Suppressor macrophage treated with lipopolysaccharide for 1 hour (primary cell): ENCODE data around the gene BTN3A1.
"Not testable (repeated sequence)": the region's sequence is repeated elsewhere in the genome, so short reads cannot be mapped to it uniquely, and the experiment has no call there.

Experiments used
- DNase-seq, 3 donors: peaks; one replicate each; pipeline ENCODE4 v3.0.0-alpha.2; 2020 to 2022

Gene BTN3A1

DNA sequence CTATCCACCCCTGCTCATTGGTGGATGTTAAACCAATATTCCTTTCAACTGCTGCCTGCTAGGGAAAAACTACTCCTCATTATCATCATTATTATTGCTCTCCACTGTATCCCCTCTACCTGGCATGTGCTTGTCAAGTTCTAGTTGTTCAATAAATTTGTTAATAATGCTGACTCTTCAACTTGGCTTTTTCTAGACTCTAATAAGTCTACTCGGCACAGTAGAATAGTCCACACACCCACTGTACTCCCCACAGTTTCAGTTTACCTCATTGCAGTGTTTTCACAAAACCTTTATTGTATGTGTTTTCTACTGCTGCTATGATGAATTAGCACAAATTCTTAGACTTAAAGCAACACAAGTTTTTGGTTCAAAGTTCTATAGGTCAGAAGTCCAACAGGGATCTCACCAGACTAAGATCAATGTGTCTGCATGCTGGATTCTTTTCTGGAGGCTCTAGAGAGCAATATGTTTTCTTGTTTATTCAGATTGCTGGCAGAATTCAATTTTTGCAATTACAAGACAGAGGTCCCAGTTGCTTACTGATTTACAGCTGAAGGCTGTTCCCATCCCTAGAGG lies 13.1 kb downstream of the BTN3A1 start:
- no peak for DNase-seq

DNA sequence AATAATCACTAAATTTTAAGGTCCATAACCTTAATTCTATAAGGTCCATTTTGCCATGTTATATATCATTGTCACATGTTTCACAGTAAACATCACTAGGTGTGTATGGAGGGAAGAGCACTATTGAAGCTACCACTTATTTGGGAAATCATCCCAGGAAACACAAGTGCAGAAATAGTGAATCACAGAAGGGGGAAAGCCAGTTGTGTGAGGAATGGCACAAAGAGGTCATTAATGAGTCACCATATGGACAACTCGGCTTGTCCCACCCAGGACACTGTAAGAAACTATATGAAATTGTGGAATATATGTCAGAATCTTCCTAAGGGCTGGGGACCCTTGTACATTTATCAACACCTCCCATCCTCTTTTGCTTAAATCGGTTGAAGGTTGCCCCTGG lies 13.7 kb downstream of the BTN3A1 start:
- DNase-seq: no peak

DNA sequence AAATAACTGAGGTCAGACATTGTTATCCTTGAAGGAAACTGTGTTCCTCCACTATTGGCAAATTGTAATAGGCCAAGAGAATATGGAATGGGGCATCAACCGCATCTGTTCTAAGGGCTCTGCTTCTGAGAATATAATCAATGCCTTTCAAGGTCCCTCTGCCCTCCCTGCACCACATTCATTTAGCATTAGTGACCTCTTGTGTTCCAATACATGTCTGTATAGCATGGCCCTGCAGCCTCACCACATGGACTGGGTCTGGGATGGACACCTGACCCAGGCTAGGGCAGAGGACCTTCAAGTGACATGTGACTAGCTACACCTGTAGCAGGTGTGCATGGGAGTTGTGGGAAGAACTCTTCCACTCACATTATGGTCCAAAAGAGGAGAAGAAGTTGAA lies 14.2 kb downstream of the BTN3A1 start:
- DNase-seq: no peak

DNA sequence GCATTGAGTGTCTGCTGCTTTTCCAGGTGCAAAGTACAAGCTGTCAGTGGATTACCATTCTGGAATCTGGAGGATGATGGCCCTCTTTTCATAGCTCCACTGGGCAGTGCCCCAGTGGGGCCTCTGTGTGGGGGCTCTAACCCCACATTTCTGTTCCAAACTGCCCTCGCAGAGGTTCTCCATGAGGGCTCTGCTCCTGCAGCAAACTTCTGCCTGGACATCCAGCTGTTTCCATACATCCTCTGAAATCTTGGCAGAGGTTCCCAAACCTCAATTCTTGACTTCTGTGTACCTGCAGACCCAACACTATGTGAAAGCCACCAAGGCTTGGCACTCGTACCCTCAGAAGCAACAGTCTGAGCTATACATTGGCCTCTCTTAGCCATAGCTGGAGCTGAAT lies 16.0 kb downstream of the BTN3A1 start:
- DNase-seq: not testable (repeated sequence)

DNA sequence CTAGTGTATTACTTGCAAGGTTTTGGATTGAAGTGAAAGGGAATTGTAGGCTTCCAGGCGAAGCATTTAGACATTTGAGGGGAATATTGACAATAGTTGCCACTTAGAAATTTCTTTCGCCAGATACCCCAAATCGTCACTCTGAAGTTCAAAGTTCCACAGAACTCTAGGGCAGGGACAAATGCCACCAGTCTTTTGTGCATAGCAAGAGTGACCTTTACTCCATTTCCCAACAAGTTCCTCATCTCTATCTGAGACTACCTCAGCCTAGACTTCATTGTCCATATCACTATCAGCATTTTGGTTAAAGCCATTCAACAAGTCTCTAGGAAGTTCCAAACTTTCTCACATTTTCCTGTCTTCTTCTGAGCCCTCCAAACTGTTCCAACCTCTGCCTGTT lies 16.7 kb downstream of the BTN3A1 start:
- not testable (repeated sequence) for DNase-seq

DNA sequence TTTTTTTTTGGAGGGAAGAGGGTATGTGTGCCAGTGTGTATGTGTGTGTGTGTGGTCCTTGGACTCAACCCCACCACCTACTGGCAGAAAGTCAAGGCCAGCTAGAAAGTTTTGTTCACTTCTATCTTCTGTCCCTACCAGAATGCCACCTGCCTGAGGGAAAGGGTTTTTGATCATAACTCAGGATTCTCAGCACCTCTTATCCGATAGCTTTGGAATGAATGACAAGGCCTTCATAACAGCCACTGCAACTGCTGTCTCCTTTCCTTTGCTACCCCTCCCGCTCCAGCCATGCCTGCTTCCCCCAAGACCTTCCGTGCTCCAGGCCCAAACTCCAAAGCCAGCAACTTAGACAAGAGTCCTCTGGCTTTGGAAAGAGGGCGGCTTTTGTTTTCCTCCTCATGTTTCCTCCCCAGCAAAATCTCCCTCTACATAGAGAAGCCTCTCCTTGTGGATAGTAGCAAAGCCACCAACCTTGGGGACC lies 18.7 kb downstream of the BTN3A1 start:
- peak; percentile 32 to 61 (median 47) for DNase-seq

DNA sequence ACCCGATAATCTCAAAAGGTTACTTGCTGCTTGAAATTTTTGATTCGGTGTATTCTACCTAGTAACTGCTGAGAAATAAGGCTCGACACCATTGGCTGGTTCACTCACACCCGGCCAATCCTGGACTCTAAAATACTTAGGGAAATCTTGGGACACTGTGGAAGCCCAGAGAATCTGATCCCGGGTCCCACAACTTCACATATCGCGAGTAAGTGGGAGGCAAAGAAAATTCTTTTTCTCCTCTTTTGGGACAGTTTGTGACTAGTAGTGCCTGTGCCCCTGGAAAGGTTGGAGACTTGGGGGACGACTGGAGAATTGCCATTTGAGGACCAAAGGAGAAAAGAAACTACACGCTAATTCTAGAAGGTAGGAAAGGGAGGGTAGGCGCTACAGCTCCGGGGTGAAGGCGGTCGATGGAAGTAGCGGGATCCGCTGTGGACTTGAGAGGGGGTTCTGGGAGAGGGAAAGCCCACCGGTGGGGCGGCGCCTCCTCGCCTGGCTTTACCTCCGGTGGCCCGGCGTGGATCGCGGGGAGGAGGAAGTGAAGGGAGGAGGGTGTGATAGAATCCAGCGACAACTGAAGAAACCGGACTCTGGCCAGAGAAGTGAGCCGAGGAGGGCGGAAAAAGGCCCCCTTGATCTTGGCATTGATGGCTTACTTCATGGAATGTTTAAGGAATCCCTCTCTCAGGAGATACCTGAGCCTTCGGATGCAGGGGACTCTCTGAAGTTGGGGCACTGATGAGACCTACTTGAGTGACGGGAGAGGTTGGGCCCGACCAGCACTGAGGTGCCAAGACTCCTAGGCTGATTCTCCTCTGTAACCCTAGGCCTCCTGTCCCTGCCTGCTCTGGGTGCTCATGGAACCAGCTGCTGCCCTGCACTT lies 19.4 kb downstream of the BTN3A1 start:
- DNase-seq: peak; percentile 84 to 92 (median 89)

DNA sequence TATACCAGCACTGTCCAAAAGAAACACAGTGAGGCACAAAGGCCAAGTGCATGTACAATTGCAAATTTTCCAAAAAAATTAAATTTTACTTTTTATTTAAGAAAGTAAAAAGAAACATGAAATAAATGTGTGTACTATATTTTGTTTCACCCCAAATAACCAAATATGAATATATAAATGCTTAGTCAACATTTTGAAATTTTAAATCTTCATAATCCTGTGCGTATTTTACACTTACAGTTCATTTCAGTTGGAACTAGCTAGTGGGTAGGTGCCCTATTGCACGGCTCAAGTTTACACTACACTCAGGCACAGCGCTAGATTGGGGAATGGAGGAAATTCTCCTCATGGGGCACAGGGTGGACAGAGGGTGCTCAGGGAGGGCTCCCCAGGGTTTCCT lies 20.3 kb downstream of the BTN3A1 start:
- no peak for DNase-seq

DNA sequence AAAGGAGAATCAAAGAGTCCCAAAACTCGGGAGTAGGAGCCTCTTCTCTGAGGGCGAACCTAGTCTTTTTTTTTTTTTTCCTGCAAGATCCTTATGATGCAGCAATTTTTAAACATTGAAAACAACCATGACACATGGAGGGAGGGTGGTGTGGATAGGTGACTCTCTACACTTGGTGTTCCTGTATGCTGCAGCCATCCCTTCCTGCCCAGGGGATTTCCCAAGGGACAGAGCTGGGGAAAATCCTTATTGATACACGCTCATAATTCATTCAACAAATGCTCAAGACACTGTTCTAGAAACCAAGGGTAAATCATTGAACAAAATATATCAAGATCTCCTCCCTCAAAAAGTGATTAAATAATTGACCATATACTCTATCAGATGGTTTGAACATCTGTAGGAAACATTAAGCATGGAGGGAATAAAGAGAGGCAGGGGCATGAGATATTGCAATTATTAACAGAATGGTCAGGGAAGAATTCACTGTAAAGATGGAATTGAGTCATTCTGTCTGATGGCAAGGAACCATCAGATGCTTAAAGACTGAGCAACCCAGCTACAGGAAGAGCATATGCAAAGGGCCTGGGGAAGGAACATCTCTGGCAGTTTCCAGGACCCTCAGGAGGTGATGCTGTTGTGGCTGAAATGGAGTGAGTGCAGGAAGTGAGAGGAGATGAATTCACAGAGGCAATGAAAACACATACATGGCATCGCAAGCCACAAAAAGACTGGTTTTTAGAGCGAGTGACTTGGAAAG lies 24.8 kb downstream of the BTN3A1 start:
- no peak for DNase-seq

DNA sequence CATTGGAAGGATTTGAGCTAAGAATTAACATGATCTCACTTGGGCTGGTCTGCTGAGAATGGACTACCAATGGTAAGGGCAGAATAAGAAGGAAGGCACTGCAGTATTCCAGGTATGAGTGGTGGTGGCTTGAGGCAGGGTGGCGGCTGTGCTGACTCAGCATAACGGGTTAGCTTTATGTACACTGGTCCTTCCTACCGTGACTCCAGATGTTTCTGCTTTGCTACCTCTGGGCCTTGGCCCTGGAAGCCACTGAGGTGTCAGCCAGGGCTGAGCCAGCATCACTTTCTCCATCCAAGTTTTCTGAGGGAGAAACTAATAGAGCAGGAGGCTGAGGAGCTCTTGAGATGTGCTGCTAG lies 25.4 kb downstream of the BTN3A1 start:
- DNase-seq: no peak

DNA sequence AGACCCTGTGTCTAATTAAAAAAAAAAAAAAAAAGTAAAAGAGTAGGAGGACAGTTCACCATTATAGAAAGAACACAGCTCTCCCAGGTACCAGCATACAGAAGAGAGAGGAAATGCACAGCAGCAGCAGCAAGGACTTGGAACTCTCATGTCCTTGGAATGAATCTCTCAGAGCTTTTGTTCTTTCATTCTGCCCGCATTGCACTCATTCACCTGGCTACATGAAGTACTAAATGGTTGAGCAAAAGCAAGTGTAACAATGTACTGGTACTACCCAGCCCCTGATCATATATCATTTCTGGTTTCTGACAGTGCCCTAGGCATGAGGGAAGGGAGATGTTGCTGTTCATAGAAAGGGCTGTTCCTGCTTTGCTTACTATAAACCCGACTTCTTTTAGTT lies 26.1 kb downstream of the BTN3A1 start:
- no peak for DNase-seq

DNA sequence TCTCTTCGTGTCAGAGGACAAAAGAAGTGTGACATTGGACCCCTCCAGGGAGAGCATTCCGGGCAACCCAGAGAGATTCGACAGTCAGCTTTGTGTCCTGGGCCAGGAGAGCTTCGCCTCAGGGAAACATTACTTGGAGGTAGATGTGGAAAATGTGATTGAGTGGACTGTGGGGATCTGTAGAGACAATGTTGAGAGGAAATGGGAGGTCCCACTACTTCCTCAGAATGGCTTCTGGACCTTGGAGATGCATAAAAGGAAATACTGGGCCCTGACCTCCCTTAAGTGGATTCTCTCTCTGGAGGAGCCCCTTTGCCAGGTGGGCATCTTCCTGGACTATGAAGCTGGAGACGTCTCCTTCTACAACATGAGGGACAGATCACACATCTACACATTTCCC lies 28.7 kb downstream of the BTN3A1 start:
- DNase-seq: no peak

DNA sequence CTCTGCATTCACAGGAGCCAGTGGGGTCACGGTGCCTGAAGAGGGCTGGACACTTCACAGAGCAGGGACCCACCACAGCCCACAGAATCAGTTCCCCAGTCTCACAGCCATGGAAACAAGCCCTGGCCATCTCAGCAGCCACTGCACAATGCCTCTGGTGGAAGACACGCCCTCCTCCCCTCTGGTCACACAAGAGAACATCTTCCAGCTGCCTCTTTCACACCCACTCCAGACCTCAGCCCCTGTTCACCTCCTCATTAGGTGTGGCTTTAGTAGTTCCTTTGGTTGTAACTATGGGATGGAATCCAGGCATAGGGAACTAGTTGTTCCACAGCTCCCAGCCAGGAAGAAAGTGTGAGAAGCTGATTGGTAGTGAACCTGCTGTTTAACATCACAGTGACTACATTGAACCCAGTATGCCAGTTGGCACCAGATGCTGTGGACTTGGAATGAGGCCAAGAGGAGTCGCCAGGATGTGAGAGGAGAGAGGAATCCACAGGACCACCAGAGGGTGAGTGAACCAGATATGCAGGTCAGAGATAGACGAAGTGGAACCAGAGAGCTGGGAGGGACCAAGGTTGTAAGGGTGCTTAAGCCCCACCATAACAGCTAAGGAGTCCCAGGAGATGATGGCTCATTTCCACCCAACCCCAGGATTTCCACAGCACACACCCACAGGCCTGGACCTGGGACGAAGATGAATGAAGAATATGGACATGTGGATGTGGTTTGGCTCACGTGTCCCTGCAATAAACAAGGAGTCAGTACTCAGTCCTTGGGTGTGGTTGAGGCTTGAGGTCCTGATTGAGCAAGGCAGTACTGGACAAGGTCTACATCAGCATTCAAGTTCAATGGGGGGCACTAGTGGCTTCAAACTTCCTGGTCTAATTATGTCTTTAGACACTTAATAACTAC lies 29.4 kb downstream of the BTN3A1 start:
- DNase-seq: no peak

DNA sequence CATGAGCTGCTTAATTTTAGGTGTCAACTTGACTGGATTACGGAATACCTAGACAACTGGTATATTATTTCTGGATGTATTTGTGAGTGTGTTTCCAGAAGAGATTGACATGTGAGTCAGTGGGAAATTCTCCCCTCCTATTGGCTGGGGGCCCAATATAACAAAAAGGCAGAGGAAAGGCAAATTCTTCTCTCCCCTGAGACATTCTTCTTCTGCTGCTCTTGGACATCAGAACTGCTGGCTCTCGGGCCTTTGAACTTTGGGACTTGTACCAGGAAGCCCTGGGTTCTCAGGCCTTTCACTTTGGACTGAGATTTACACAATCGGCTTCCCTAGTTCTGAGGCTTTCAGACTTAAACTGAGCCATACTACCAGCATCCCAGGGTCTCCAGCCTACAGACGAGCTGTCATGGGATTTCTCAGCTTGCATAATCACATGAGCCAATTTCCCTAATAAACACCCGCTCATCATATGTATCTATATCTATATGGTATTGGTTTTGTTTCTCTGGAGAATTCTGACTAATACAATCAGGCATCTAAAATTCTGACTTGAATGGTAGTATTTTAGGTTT lies 30.6 kb downstream of the BTN3A1 start:
- DNase-seq: peak; percentile 44 to 64 (median 47)

DNA sequence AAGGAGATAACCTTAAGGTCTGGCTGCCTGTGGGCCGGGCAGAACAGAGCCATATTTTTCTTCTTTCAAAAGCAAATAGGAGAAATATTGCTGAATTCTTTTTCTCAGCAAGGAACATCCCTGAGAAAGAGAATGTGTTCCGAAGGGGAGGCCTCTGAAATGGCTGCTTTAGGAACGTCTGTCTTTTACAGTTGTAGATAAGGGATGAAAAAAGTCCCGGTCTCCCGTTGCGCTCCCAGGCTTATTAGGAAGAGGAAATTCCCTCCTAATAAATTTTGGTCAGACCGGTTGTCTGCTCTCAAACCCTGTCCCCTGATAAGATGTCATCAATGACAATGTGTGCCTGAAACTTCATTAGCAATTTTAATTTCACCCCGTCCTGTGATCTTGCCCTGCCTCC lies 31.6 kb downstream of the BTN3A1 start:
- not testable (repeated sequence) for DNase-seq

DNA sequence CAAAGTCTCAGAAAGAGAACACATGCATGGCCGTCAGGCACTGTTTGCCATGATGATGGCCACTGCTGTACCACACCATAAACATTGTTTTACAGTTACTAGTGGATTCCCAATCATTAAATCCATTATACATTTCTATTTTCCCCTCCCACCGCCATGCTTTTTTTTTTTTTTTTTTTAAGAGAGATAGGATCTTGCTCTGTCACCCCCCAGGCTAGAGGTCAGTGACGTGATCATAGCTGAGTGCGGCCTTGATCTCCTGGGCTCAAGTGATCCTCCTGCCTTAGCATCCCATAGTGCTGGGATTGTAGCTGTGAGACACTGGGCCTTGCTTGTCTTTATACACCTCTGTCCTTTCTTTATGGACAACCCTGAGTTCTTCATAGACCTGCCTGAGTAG lies 33.9 kb downstream of the BTN3A1 start:
- DNase-seq: no peak

DNA sequence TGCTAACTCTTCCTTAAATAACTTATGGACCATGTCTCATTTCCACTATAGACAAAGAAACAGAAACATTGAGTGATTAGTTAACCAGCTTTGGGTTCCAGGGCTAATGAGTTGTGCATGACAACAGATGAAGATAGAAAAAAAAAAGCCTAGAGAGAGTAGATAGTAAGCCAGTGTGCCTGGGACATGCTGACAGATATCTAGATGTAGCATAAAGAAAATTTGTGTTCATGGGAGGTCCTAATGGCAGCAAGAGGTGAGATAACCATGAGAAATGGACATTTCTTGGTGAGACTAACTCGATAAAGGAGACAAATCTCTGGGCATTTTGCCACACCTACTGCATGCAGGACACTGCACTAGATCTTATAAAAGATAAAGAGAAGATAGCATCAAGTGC lies 35.5 kb downstream of the BTN3A1 start:
- no peak for DNase-seq

DNA sequence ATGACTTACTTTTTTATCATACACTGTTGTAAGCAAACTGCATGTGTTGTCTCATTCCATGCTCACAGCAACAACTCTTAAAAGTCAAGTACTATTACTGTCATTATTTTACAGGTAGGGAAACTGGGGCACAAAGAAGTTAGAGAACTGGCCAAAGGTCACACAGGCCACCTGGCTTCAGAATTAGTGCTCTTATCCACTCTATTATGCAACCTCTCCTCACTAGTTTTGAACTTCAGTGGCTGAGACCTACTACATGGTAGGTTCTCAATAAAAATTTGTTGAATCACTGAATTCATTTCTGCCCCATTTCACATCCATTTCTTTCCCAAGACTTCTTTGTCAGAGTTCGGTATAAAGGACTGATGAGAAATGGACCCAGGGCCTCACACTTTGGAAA lies 35.9 kb downstream of the BTN3A1 start:
- no peak for DNase-seq

DNA sequence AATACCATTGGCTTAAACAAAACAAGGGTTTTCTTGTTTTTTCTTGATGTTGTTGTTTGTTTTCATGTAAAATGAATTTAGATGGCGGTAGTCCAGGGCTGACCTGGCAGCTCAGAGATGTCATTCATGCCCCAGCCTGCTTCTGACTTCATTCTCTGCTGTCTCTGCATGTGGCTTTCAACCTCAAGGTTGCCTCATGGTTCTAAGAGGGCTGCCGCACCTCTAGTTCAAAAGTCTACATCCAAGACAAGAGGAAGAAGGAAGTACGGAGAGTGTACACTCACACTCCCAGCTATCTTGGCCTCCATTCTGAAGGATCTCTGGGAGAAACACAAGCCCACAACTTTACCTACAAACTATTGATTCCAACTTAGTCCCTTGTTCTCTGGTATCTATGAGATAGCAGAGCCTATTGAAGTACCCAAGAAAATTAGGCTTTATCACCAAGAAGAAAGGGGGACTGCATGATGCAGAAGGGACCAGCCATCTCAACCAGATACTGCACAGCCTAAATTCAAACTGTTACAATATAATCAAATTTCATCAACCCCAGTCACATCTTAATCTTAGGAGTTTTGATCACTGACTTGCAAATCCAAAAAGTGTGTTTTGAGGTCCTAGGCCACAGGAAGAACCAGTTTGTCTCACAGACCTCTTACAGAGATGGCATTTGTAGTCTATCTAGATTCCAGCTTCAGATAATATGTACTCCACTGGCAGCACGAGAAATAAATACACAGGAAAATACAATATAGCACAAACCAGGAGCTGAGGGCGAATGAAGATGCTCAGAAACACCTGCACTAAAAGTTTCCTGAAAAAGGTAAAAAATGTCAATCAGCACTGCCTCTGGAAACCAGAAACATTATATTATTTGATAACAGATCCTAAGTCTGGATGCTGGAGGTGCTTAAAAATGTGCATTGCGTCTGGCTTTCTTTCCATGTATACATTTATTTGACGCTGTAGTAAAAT lies 37.4 kb downstream of the BTN3A1 start:
- DNase-seq: no peak

DNA sequence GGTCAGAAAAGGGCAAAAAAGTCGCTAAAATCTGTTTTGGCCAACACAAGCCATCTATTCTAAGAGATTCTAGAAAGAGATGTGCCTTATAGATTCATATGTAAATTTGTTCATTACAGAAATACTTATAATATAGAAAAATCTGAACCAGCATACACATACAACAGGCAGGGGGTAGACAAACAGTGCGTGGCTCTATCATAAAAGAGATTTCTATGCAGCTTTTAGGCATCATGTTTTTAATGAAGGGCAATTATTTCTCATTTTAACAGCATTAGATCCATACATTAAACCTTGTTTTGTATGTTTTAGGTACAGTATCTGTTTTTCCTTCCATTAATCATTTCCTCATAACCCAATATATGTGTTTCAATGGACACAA lies 38.9 kb downstream of the BTN3A1 start:
- no peak for DNase-seq

DNA sequence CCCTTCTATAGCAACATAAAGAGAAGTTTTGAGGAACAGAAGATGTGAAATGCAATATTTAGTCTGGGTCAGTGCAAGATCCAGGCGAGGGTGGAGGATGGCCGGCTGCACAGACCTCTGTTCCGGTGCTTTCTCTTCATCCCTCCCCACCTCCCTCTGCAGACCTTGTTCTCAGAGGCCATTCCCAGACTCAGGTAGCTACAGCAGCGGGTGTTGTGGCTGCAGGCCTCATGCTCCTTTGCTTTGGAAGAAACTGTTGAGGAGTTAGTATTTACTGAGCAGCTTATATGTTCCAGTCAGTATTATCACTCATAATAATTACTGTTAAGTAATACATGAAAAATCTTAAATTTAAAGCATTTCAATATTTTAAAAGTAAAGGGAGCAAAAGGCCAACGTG lies 39.9 kb downstream of the BTN3A1 start:
- DNase-seq: no peak
